GM20431 (cell line): Measurements from ENCODE around the gene CYBA.

ENCODE experiments used
- in situ Hi-C: fragments of 300-500 bp; cut with MseI, MboI; formaldehyde crosslinking; loops from one replicate; pipeline ENCODE4 v1.15.0; 2020; ENCODE audit warnings: low sequenced_read_pairs; ENCODE audit not compliant: unreplicated experiment

CYBA gene

DNA sequence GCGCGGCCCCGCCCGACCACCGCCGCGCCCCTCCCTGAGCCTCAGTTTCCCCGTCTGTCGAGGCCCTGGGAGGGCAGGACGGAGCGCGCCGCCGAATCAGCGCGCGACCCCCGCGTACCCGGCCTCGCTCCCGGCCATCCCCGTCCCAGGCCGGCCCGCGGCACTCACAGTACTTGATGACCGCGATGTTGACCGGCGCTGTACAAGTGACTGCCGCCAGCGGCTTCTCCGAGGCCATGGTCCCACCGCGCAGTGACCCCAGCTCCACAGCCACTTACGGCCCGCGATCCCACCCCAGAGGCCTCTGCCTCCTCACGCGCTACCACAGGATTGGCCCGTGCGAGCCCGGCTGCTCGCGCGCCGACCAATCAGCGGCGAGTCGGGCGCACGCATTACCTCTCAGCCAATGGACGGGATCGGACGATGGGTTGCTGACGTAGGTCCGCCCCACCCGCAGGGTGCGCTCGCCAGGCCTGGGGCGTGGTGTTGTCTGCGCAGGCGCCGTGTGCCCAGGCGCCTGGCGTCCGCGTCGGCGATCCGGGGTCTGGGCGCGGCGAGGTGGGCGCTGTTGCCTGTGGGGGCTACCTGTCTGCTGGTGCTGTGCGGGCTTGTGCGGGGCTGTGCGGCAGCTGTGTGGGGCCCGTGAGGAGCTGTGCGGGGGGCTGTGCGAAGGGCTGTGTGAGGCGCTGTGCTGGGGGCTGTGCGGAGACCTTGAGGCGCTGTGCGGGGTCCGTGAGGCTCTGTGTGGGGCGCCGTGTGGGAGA lies 12.2 kb upstream of the CYBA start, which contains the start of gene MVD:
Gene MVD (minus strand): TSS at position 249 of the 764 bp plus-strand sequence. CDS start 11 bp downstream, at position 238.
- in situ Hi-C loops, result no loop called here

DNA sequence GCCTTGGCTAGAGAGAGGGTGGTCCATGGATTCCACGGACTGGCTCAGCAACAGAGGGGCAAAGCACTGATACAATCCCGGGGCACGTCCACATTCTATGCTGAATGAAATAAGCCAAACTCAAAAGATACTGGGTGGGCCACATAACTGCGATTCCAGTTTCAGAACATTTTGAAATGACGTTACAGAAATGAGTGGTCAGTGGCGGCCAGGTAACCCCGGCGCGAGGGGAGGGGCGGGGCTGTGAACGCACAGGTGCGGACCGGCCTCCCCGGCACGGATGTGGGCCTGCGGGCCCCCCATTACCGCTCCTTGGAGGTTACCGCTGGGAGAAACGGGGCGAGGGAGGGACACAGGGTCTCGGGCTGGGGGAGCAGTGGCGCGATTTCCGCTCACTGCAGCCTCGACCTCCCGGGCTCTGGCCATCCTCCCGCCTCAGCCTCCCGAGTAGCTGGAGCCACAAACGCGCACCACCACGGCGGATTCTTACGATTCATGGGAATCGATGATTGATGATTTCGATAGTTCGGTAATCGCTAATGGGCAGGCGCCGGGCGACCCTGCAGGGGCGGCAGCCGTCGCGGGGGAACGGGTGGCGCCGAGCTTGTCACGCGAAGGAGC lies 11.5 kb upstream of the CYBA start:
- in situ Hi-C loops, result no loop called here

DNA sequence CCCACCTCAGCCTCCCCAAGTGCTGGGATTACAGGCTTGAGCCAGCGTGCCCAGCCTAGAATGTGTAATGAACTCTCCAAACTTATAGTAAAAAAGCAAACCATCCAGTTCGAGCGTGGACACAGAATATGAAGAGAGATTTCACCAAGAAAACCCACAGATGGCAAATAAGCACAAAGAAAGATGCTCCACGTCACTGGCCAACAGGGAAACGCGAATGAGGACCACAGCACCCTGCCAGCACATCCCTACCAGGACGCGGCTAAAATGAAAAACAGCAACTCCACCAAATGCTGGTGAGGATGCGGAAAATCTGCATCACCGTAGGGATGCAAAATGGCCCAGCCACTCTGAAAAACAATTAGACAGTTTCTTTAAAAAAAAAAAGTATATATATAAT lies 10.6 kb upstream of the CYBA start:
- in situ Hi-C loops, result no loop called here

DNA sequence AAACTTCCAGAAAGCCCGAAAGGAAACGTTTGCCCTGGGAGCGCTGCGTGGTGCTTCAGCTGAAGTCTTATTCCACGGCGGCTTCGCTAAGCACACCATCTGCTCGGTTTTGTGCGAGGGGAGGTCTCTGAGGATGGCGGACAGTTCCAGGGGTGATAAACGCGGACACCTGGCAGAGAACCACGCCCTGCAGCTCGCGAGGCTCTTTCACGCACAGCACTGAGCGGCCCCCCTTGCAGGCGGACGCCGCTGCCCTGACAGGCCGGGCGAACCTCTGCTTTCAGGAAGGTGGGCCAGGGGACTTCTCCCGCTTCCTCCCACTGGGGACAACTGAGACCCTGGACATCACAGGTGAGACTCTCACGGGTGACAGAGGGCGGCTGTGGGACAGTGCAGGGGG lies 8.3 kb upstream of the CYBA start:
- in situ Hi-C loops, result no loop called here

DNA sequence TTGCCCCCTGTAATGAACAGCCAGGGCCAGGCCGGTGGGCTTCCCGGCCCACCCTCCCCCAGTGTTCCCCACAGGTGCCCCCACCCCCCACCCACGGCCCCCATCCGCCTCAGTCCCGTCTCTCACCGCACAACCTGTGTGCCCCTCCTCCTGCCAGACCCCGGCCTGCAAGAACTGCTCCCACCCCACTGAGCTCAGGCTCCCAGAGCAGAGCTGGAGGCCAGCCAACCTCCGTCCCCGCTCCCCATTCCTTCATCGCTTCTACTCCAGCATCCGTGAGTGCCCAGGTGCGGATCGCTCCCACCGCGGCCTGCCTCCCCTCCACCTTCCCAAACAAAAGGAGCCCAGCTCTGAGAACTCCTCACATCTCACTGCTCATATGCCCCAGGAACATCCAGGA lies 7.9 kb upstream of the CYBA start:
- in situ Hi-C loops, result no loop called here

DNA sequence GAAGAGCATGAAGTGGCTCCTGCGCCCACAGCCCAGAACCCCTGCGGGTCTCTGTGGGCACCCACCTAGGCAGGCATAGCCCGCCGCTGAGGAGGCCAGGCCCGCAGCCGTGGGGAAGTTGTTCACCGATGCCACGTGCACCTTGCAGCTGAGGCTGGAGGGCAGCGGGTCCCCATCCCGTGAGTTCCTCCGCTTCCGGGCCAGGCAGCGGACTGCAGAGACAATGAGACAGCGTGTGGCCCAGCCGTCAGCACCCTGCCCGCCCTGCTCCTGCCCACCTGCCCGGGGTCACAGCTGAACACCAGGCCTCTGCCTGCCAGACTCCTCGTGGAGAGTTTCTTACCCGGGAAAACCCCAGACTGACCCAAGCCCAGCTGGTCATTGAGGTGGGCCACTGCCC lies 6.5 kb upstream of the CYBA start:
- in situ Hi-C loops, result no loop called here

DNA sequence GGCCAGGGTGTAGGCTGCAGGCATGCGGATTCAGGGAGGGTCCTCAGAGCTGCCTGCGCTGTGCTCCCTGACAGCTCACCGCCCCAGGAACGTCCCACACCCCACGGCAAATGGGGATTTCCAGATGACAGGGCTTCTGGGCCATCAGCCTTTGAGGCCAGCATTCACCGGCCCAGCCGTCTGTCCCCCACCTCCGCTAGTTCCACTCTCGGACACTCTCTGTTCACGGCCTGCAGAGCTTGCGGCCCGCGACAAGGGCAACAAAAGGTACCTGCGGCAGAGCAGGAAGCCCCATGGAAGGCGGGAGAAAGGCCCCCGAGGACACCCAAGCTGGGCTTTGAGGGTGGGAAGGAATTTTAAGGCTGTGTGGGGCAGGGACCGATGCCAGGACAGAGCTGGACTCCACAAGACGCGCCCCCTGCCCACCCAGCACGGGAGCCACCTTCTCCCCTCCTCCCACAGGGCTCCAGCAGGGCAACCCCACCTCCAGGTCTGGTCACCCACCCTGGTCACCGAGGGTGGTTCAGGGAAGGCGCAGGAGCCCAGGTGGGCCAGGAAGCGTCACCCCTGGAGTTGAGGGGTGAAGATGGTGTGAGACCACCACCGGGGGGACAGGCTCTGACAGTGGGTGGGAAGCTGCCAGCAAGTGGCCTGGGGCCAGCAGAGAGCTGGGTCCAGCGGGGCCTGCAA lies 5.6 kb upstream of the CYBA start:
- in situ Hi-C loops, result no loop called here

DNA sequence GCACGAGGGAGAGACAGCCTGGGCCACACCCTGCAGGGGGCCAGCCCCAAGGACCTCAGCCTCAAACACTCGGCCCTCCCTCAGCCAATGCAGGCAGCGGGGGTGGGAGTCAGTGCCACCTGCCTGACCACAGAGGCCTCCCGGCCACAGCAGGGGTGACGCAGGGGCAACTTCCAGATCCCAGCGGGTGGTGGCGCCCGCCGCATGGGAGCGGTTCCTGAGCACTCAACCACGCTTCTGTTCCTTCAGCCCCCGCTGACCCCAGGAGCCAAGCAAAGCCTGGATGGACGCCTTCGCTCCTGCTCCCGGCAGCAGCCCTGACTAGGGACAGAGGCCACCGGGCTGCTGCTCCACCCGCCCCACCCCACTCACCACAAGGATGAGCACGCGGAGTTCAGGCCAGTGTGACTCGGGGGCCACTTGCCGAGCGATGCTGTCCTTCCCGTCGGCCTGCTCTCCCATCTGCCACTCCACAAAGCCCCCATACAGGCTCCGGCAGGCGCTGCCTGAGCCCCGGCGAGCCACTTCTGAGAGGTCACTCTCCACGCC lies 5.0 kb upstream of the CYBA start:
- in situ Hi-C loops, result no loop called here

DNA sequence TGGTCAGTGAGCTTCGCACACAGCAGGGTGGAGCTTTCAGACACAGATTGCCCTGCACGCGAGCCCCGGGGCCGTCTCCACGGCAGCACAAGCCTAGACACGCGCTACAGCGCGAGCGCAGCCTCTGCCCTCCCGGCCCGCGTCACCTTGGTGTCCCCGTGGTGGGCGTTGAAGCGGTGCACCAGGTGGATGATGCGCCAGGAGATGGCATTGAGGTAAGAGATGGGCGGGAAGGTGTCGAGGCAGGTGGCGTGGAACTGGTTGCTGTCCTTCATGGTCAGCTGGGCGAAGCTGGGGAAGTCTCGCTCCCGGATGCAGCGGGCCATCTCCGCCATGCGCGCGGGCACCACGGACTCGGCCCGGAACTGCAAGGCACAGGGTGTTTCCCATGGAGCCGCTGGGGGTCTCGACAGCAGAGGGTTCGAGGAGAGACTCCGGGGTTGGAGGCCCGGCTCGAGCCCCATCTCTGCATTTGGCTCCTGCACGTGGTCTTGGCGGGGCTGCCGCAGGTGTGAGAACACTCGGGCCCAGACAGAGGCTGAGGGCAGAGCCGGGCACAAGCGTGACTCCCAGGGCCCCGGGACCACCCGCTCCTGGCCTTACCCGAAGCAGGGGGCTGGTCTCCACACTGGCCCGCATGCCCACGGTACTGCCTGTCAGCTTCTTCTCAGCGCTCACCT lies 4.3 kb upstream of the CYBA start:
- in situ Hi-C loops, result no loop called here

DNA sequence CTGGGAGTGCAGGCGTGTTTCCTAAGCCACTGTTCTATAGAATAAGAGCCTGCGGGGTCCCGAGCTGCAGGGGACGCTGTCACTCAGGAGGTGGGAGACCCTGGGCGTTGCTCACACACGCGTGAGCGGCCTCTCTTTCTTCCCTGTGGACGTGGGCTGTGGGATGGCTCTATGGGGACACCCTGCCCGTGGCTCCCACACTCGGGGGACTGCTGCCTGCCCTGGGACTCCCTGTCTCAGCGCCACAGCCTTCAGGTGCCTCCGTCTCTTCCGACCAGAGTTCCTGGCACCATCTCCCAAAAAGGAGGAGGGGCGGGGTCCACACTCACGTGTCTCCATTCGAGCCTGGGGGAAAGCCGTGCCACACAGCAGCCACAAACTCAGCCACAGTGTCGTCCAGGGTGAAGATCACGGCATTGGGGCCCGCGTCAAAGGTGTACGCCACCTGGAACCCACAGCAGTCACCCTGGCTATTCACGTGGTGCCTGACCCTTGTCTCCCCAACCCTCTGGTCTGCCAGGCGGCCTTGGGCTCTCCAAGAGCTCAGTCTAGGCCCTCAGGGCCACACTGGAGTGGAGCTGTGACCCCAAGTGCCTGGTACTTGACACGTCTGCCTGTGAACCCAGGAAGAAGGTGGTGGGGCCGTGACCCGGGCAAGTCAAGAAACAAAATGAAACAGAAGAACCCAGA lies 3.7 kb upstream of the CYBA start:
- in situ Hi-C loops, result no loop called here

DNA sequence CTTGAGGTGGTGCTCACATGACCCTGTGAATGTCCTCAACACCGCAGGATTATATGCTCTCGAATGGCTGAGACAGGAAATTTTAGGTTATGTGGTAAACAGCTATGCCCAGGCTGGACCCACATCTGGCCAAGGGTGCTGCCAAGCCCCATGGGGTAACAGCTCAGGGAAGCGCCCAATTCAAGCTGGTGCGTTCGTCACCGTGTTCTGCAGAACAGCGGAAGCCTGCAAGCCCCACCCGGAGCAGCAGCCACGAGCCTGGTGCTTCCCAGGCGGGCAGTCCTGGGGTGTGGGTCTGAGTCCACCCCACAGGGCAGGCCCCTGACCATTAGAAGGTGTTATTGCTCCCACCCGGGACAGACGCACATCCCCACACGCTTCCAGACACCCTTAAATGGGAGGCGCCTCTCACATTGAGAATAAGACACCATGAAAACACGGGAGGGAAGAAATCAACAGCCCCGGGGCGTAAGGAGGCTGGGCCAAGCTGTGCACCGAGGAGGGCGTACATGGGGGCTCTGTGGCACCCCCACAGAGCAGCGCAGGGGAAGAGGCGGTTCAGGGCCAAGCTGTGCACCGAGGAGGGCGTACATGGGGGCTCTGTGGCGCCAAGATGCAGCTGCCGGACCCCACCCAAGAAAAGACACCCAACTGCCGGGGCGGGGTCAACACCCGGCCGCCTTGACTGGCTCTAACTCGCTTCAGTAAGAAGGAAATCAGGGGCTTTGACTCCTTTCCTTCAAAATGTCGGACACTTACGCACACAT lies 2.9 kb upstream of the CYBA start:
- in situ Hi-C loops, result no loop called here

DNA sequence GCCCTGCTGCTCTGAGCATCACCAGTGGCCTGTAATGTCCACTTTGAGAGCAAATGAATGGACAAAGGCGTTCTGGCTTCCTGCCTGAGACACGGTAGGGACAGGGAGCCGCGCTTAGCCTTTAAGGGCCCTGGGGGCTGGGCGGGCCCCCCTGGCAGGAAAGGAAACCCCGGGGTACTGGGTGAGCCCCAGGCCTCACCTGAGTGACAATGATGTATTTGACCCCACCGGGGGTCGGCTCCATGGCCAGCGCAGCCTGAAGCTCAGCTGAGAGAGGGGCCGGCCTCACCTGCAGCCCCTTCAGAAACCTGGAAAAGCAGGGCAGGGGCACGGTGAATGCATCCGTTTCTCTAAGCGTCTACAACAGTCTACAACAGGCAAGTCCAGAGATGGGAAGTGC lies 2.2 kb upstream of the CYBA start:
- in situ Hi-C loops, result no loop called here

DNA sequence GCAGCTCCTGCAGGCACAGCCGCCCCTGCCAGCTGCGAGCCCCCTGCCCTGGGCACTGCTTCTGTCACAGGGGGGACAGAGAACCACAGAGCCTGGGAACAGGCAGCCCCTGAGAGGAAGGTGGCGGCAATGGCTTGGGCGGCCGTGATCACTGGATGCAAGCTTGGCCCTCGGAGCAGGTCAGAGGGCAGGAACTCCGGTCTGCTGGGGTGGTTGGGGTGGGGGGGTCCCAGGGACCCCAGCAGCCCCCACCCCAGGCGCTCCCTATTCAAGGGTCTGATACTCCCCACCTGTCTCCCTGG lies 1.9 kb upstream of the CYBA start:
- in situ Hi-C loops, result no loop called here

DNA sequence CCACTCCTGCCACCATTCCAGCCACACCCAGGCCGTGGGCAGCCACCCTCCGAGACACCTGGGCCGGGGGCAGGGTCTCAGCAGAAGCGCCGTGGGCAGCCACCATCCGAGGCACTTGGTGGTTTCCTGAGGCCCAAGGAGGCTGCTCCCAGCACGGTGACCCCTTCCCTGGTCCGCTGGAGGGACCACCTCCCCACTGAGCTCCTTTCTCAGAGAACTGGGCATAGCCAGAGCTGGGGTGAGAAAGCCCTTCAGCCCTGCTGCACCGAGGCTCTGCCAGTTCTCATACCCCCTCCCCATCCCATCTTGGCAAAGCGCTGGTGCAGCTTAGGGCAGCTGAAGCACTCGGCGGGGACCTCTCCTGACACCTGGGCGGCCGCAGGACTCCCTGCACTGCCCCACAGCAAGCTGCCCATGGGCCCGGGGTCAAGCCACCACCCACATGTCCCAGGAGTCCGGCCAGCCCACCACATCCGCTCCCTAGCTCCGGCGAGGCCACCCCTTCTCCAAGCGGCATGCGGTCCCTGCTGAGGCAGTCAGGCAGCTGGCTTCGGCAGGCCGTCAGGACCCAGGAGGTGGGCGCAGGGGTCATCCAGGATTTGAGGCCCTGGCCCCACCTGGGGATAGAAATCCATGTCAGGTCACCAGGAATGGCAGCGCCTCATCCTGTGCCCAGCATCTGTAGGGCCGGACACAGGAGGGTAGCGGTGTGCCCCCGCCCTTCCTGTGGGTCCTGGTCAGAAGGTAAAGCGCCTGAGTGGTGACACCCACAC lies 1.3 kb upstream of the CYBA start:
- in situ Hi-C loops, result no loop called here

DNA sequence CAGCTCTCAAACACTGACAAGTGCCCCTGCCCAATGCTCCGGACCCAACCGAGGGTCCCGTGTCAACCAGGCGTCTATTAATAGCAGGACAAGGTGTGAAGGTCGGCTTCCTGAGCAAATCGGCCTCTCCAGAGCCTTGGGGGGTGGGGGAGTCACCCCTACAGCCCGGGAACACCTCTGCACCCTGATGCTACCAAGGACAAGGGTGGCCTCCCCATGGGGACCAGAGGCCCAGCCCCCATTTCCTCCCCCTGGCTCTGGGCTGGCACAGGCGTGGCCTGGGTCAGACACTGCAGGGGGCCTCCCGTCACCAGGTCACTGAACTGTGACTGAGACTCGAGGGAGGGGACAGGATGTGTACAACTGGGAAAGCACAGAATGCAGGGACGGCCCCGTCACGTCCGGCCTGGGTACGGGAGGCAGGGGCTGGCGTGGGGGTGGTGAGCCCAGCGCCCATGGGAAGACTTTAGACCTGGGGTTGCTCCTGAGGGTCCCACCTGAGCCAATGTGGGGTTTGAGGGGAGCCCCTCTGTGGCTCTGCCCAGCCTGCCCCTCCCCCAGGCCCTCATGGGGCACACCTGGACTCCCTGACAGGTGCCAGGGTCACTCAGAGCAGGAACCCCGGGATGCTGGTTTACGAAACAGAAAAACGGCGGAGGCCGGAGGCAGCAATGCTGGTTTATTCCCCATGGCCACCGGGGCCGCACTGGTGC lies 579 bp upstream of the CYBA start:
- in situ Hi-C loops, result no loop called here

DNA sequence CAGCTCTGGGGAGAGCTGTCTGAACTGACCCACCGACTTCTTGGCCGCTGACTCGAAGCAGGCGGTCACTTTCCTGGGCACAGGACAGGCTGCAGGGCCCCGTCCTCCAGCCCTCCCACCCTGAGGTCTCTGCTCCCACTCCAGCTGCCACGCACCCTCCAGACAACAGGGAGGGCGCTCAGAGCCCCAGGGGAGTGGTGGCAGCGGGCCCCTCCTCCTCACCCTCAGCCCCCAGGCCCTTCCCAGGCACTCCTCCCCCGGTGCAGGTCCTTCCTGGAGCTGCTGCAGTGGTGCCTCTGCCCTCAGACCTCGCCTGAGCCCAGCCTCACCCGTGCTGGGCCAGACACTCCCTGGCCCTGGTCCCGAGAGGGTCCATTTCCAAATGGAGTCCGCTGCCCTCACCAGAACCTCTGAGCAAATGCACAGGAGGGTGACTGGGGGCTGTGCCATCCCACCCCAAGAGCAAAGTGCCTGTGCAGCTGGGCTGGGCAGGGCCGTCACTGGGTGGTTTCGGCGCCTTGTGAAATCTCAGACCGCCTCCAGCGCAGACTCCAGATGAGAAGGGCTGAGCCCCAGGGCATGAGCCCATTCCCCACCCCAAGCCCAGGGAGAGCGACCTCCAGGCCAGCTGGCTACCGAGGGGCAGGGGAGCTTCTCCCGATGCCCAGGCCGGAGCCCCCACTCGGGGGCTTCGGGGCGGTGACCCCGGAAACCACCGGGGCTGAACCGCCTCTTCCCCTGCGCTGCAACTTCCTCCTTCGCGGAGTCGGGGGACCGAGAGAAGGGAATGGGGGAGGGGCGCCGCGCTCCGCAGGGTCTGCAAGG lies 717 bp downstream of the CYBA start:
- in situ Hi-C loops, result no loop called here

DNA sequence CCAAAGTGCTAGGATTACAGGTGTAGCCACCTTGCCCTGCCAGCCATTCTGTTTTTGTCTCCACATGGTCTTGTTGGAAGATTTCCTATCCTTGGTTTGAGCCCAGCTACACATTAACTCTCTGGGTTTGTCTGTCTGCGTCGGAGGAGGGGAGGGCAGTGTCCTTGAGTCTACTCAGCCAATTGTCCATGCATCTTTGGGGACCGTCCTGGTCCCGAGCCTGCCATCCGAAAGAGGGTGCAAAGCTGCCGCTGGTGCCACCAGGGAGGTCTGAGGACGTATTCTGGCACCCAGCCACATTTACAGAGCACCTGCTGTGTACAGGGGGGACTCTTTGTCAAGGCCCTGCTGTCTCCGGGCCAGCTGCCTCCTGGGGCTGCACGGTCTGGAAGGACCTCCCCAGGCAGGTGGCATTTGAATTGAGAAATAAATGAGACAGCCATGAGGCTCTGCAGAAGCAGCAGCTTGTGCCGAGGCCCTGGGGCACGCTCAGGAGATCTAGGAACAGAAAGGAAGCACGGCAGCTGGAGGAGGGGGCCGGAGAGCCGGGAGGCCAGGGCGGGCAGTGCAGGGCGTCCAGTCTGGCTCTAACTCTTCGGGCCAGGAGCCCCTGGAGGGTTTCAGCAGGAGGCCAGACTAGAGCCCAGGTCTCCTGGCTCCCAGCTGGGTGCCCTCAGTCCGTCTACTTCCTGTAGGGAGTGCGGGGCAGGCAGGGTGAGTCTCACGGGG lies 1.5 kb downstream of the CYBA start:
- in situ Hi-C loops, result no loop called here
